HCT116 (cell line): ENCODE data around the gene GALR2.

Experiments used
- CEBPB ChIP-seq: IDR thresholded peaks from 2 replicates; pipeline ENCODE4 v1.6.1; 2012; ENCODE audit warnings: low read depth
- EZH2 ChIP-seq: fragments of 200-600 bp; sonication (generic); IDR thresholded peaks from 2 replicates; pipeline ENCODE4 v1.6.1; 2017; ENCODE audit warnings: antibody characterized with exemption, mixed run types
- FOSL1 ChIP-seq: IDR thresholded peaks from 2 replicates; pipeline ENCODE4 v1.6.1; 2012; ENCODE audit warnings: low read depth
- JUND ChIP-seq: IDR thresholded peaks from 2 replicates; pipeline ENCODE4 v1.6.1; 2012
- POLR2A ChIP-seq: IDR thresholded peaks from 2 replicates; pipeline ENCODE4 v1.7.0; 2011; ENCODE audit warnings: borderline replicate concordance; ENCODE audit not compliant: insufficient read depth, insufficient read length; ENCODE audit errors: extremely low read depth
- POLR2AphosphoS5 ChIP-seq: IDR thresholded peaks from 2 replicates; pipeline ENCODE4 v1.6.1; 2011; ENCODE audit warnings: mild to moderate bottlenecking, low read depth, low read length, moderate library complexity
- RAD21 ChIP-seq: IDR thresholded peaks from 2 replicates; pipeline ENCODE4 v1.6.1; 2012; ENCODE audit warnings: low read depth, mild to moderate bottlenecking
- ZNF274 ChIP-seq: fragments of 200-500 bp; sonication (Bioruptor generic); IDR thresholded peaks from 2 replicates; pipeline ENCODE4 v1.6.1; 2014; ENCODE audit warnings: mild to moderate bottlenecking, low read depth, low read length, inconsistent platforms
- TF ChIP-seq, protein P1 (sequence below), 3 experiments: fragments of 200-600 bp in 1 of 3; sonication (generic) in 1 of 3; IDR thresholded peaks in 2 of 3; conservative IDR thresholded peaks in 1 of 3; 2 replicates each; pipeline ENCODE4 v1.5.1; 2012 to 2017; ENCODE audit warnings: low read depth in 2 of 3, low read length in 2 of 3, antibody characterized with exemption in 1 of 3, borderline replicate concordance in 1 of 3, control low read depth in 1 of 3, mild to moderate bottlenecking in 1 of 3, mixed read lengths in 1 of 3, mixed run types in 1 of 3, moderate library complexity in 1 of 3; ENCODE audit not compliant: insufficient read depth in 1 of 3
- TF ChIP-seq, protein P2 (sequence below): IDR thresholded peaks from 2 replicates; pipeline ENCODE4 v1.6.1; 2011; ENCODE audit warnings: mild to moderate bottlenecking, low read length, moderate library complexity; ENCODE audit not compliant: insufficient replicate concordance; ENCODE audit errors: extremely low read depth
- TF ChIP-seq, protein P3 (sequence below): IDR thresholded peaks from 2 replicates; pipeline ENCODE4 v1.6.1; 2012; ENCODE audit warnings: low read depth

DNA sequence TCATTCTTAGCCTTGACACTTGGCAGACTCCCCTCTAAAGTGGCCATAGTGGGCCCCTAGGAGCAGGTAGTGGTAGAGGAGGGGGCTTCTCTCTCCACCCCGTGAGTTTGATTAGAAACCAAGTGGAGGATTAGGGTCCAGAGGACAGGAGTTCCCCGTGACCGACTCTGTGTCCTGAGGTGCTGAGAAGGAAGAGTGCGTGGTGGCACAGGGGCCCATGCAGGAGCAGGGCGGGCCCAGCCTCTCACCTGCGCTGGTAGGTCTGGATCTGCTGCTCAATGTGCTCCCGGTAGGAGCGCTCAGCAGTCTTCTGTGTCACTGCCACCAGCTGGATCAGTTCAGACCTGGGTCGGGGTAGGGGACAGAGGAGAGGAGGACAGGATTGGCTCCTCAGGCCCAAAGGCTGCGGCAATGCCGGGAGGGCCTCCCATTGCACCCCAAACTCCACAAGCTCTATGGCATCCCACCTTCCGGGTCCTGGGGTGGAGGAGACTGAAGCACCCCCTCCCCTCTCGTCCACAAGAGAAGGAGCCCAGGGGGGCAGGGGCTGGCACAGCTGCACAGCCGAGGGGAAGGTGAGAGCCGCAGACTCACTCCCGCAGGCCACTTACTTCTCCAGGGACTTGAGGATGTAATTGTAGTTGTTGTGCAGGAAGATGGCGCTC, 10.6 kb downstream of the GALR2 start:
- TF ChIP-seq, protein P1, sequence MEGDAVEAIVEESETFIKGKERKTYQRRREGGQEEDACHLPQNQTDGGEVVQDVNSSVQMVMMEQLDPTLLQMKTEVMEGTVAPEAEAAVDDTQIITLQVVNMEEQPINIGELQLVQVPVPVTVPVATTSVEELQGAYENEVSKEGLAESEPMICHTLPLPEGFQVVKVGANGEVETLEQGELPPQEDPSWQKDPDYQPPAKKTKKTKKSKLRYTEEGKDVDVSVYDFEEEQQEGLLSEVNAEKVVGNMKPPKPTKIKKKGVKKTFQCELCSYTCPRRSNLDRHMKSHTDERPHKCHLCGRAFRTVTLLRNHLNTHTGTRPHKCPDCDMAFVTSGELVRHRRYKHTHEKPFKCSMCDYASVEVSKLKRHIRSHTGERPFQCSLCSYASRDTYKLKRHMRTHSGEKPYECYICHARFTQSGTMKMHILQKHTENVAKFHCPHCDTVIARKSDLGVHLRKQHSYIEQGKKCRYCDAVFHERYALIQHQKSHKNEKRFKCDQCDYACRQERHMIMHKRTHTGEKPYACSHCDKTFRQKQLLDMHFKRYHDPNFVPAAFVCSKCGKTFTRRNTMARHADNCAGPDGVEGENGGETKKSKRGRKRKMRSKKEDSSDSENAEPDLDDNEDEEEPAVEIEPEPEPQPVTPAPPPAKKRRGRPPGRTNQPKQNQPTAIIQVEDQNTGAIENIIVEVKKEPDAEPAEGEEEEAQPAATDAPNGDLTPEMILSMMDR (IDR thresholded peaks at IDR 0.05 in 2 of 3, conservative IDR thresholded peaks at IDR 0.05 in 1 of 3; ENCODE audit: borderline replicate concordance in 1 of 3, insufficient read depth in 1 of 3, low read depth in 2 of 3, low read length in 2 of 3): no peak
- TF ChIP-seq JUND (no peak), POLR2A (no peak), ZNF274 (no peak), POLR2AphosphoS5 (no peak), RAD21 (no peak), FOSL1 (no peak), EZH2 (no peak), CEBPB (no peak)
- TF ChIP-seq, protein P2, sequence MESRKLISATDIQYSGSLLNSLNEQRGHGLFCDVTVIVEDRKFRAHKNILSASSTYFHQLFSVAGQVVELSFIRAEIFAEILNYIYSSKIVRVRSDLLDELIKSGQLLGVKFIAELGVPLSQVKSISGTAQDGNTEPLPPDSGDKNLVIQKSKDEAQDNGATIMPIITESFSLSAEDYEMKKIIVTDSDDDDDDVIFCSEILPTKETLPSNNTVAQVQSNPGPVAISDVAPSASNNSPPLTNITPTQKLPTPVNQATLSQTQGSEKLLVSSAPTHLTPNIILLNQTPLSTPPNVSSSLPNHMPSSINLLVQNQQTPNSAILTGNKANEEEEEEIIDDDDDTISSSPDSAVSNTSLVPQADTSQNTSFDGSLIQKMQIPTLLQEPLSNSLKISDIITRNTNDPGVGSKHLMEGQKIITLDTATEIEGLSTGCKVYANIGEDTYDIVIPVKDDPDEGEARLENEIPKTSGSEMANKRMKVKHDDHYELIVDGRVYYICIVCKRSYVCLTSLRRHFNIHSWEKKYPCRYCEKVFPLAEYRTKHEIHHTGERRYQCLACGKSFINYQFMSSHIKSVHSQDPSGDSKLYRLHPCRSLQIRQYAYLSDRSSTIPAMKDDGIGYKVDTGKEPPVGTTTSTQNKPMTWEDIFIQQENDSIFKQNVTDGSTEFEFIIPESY: no peak
- TF ChIP-seq, protein P3, sequence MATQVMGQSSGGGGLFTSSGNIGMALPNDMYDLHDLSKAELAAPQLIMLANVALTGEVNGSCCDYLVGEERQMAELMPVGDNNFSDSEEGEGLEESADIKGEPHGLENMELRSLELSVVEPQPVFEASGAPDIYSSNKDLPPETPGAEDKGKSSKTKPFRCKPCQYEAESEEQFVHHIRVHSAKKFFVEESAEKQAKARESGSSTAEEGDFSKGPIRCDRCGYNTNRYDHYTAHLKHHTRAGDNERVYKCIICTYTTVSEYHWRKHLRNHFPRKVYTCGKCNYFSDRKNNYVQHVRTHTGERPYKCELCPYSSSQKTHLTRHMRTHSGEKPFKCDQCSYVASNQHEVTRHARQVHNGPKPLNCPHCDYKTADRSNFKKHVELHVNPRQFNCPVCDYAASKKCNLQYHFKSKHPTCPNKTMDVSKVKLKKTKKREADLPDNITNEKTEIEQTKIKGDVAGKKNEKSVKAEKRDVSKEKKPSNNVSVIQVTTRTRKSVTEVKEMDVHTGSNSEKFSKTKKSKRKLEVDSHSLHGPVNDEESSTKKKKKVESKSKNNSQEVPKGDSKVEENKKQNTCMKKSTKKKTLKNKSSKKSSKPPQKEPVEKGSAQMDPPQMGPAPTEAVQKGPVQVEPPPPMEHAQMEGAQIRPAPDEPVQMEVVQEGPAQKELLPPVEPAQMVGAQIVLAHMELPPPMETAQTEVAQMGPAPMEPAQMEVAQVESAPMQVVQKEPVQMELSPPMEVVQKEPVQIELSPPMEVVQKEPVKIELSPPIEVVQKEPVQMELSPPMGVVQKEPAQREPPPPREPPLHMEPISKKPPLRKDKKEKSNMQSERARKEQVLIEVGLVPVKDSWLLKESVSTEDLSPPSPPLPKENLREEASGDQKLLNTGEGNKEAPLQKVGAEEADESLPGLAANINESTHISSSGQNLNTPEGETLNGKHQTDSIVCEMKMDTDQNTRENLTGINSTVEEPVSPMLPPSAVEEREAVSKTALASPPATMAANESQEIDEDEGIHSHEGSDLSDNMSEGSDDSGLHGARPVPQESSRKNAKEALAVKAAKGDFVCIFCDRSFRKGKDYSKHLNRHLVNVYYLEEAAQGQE: no peak
